ENCODE data around the gene ZNF639. TPM values are rescaled to one million over a fixed set of nuclear protein-coding genes. Genes with fewer than 3 reads are reported as not detected.

ZNF639 gene
- total RNA-seq, 2 donors from 2014 or later, result 22.6 to 25.3 TPM

- DNase-seq (no peak), ATAC-seq (no peak)
- intact Hi-C loops (cut with DNase I, micrococcal nuclease), result no loop called here
These were observed 52.5 kb downstream of the ZNF639 start for GRCh38 chr3:179375091-179375999.

DNA sequence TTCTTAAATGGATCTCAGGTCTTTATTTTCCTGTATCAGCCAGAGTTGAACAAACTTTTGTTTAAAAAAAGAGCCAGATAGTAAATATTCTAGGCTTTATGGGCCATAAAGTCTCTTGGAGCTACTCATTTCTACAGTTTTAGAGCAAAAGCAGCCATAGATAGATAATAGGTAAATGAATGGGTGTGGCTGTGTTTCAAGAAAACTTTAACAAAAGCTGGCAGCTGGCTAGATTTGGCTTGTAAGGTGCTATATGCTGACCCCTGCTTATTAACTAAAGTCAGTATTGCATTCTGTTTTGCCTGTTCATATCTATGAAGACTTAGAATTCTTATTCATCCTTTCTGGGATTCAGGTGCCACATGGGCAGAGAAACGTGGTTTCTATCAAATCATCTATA is 53.6 kb downstream of the ZNF639 start:
- ATAC-seq (no peak), DNase-seq (no peak)
- intact Hi-C loops (cut with DNase I, micrococcal nuclease), result no loop called here

Other genes starting within 250 kb of the ZNF639 start
- gene PIK3CA, start 174.7 kb upstream of the ZNF639 start, total RNA-seq, result 10 to 100 TPM; 13.0 to 18.0 TPM
- 1 to 10 TPM; 1.5 to 2.4 TPM for gene KCNMB3, start 71.9 kb upstream of the ZNF639 start, total RNA-seq
- 10 to 100 TPM; 54.2 to 54.5 TPM for gene MFN1, start 24.7 kb downstream of the ZNF639 start, total RNA-seq
- gene GNB4, start 128.4 kb downstream of the ZNF639 start, total RNA-seq, result 1 to 10 TPM; 3.6 to 8.3 TPM
- gene ACTL6A, start 239.9 kb downstream of the ZNF639 start, total RNA-seq, result 10 to 100 TPM; 31.9 to 33.0 TPM

All from left colon (tissue), 2 donors.